G401 (cell line): Measurements from ENCODE around the gene PLA1A. TPM values are rescaled to one million over a fixed set of nuclear protein-coding genes. Genes with fewer than 3 reads are reported as not detected.
"Not testable (repeated sequence)": the region's sequence is repeated elsewhere in the genome, so short reads cannot be mapped to it uniquely, and the experiment has no call there.

ENCODE experiments used
- DNase-seq: peaks from one replicate; pipeline ENCODE4 v3.0.0-alpha.2; 2015; ENCODE audit warnings: low spot score
- in situ Hi-C: cut with HindIII; loops from 2 replicates; pipeline ENCODE4 v1.10.0; 2016; ENCODE audit warnings: low sequenced_read_pairs, mixed read lengths
- total RNA-seq: library from RNA; depleted of rRNA; stranded (reverse); fragments of >200 nt; shearing (Covaris generic); gene quantifications from 2 replicates; pipeline ENCODE4 v1.2.3, GENCODE V29; 2014; rRNA removed

The PLA1A gene, protein sequence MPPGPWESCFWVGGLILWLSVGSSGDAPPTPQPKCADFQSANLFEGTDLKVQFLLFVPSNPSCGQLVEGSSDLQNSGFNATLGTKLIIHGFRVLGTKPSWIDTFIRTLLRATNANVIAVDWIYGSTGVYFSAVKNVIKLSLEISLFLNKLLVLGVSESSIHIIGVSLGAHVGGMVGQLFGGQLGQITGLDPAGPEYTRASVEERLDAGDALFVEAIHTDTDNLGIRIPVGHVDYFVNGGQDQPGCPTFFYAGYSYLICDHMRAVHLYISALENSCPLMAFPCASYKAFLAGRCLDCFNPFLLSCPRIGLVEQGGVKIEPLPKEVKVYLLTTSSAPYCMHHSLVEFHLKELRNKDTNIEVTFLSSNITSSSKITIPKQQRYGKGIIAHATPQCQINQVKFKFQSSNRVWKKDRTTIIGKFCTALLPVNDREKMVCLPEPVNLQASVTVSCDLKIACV
- total RNA-seq, result not detected in 2 replicates

DNA sequence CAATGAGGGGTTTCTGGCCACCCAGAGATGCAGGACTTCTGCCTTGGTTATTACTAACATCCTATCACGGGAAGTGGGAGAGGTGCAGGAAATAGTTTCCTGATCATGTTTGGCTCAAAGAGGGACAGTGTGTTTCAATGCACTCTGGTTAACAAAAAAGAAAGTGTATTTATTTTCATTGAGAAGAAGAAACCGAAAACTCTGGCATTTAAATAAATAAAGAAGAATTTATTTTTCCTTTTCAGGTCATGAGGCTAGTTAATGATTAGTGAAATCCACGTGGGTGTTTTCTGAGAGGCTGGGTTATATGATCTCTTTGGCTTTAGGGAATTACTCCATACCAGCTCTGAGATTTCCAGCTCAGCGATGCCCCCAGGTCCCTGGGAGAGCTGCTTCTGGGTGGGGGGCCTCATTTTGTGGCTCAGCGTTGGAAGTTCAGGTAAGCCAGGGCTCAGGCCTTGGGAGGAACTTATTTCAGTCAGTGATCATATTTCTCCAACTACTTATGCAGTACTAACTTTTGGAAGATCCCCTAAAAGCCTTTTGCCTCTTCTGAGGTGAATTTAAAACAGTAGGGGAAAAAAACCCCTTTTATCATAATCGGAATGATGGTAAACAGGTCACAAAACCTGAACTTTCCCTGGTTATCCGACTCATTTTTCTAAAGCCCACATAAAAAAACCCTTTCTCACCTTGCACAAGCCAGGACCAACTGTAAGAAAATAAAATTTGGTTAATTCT is at the start of gene PLA1A:
Gene PLA1A (plus strand): TSS at position 338 of the 741 bp plus-strand sequence. CDS start 29 bp downstream, at position 367.
- in situ Hi-C loops, result no loop called here

DNA sequence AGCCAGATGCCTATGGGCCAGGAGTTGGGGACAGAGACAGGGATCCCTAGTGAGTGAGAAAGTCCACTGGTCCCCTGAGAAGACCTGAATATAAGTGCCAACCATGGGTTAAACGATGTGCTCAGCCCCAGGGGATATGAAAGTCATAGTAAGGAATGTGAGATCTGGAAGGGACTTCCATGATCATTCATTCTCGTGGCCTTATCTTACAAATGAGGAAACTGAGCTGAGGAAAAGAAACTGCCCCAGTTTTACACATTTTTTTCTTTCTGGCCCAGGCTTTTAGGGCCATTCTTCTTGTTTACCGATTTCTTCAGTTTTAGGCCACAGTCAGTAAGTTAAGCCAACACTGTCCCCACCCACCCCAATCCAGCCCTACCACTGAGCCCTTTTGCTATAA is 49.3 kb upstream of the PLA1A start:
- in situ Hi-C loops, result no loop called here
- no peak for DNase-seq

More for the DNA sequence above, at the start of gene PLA1A:
- DNase-seq, result no peak

DNA sequence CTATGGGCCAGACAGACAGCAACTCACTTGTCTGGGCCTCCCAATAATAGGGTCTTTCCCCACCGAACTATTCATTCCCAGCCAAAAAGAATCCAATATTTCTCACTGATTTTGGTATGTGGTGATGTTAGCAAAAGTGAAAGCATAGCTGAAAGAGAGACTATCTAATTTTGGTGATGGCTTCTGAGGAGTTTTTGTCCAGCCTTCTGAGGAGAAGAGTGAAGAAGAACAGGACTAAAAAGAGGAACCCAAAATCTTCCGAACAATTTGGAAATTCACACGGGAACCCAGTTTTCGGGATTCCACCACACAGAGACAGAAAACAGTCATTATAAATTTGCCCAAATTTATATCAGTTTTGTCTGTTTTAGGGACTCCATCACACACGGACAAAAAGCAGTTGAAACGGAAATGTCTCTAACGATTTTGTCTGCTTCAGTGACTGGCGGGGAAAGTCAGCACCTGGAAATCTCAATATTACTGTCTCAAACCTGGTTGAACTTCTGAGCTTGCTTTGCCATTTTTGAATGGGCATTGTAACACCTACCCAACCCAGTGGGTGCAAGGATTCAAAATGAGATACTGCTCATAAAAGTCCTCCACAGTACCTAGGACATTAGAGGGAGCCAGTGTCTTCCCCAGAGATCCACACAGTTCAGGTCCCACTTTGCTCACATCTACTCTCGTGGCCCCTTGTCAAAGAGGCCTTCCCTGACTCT is 47.3 kb upstream of the PLA1A start:
- in situ Hi-C loops, result no loop called here
- DNase-seq, result no peak

DNA sequence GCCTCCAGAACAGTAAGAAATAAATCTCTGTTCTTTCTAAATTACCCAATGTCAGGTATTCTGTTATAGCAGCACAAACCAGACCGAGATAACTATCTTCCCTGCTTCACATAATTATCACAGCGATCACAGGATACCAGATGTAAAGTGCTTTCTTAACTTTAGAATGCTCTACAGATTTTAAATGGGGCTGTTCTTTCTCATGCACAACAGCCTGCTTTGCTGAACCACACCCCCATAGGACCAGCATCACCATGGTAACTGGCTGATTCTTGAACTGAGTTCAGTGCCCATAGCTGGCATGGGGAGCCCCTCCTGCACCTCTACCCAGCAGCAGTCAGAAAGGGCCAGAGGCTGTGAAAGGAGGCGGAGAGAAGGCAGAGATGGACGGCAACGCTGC is 46.1 kb upstream of the PLA1A start:
- in situ Hi-C loops, result no loop called here
- DNase-seq, result no peak

DNA sequence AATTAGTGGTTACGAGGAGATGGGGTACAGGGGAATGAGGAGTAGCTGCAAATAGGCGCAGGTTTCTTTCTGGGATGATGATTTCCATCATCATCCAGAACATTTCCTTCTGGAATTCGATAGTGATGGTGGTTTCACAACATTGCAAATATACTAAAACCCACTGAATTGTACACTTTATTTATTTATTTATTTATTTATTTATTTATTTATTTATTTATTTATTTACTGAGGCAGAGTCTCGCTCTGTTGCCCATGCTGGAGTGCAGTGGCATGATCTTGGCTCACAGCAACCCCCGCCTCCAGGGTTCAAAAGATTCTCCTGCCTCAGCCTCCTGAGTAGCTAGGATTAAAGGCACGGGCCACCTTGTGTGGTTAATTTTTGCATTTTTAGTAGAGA is 44.8 kb upstream of the PLA1A start:
- DNase-seq, in situ Hi-C loops: not testable (repeated sequence)

DNA sequence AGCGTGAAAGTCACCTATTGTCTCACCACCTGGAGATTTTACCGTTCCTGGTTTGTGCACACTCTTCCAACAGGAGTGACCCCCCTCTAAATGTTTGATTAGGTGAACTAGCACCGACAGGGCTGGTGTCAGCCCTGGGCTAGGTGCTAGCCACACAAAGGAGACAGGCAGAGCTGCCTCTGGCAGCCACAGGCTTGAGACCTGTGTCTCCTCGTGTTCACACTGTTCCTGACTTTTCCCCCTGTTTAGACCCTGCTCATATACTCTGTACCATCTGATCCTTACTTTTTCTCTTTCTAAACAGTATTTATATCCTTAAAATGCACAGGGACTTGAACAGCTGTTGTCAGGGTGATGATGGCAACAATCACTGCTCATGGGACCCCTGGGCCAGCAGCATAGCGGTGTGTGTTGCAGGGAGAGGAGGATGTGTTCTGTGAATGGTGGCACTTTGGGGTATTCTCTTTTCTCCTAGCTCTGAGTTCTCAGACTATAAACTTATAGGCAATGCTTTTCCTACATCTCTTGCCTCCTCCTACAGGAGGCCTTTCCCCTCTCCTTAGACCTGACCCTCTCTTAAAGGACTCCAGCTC is 43.8 kb upstream of the PLA1A start:
- in situ Hi-C loops, result no loop called here
- no peak for DNase-seq

DNA sequence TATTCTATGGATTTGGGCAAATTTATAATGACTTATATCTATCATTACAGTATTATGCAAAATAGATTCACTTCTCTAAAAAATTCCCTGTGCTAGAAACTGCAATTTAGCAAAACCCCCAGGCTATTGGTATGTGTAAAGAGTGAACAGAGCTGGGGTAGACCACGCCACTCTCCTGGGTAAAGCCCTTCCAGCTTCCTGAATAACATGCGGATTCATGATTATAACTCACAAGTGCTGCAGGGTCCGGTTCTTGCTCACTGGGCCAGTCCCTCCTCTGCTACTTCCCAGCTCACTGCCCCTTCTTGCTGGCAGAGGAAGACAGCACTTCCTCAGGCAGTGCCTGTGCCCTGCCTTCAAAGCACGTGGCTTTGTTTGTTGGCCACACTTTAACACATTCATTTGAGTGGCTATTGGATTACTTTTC is 42.4 kb upstream of the PLA1A start:
- in situ Hi-C loops, result no loop called here
- DNase-seq, result no peak

DNA sequence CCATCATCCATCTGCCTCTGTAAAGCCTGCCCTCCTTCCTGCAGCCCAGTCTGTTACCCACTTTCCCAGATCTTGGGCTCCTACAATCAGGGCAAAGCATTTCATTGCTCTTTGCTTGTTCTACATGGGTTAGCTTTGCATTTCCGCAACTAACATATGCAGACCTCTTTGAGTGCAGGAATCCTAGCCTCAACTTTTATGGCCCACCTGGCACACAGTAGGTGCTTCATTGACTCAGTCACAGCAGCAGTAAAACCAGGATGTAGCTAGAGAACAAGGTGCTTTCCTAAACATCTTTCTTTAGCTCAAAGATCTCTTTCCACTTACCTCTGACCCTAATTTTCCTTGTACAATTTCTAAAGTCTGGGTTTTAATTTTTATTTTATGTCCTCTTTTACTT is 41.8 kb upstream of the PLA1A start:
- no peak for DNase-seq
- in situ Hi-C loops, result no loop called here

DNA sequence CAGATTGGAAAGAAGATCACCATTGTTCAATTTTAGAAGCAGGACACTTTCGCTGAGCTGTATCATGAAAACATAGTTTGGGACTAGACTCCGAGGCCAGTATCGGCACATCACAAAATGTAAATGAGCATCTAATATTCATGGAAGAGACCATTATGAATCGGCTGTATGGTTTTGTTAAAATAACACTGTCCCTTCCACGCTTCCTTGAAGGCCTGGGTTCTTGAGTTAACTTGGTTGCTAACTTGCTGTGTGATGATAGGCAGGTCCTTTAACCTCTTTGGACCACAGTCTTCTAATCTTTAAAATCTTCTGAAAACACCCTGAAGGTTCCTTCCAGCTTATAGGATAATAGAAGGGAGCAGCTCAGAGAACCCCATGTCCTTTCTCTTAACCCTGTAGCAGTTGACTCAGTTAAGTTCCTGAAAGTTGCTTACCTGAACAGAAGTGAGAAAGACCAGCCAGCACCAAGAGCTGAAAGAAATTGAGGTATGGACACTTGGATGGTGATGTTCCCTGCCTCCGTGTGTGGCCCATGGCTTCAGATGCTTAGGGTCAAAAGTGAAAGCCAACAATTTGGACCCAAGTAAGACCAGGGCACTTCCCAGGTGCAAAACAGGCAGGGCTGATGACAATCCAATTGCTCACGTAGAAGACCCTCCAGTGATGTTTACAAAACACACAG is 40.4 kb upstream of the PLA1A start:
- DNase-seq, result no peak
- in situ Hi-C loops, result no loop called here

DNA sequence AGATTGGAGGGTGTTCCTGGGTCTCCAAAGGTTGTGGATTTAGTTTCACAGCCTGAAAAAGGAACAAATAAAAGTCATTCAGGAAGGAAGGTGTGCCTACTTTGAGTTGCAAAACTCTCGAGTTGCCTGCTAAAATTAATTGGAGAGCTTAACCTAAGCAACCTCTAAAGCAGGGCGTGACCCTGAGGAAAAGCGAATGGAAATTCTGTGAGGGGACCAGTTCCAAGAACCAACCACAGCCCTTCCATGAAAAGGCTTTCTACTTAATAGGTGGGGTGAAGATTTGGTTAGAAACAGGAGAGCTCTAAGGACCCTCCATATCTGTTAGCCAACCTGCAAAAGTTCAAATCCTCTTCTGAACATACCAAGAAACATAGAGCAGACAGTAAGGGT is 39.8 kb upstream of the PLA1A start:
- in situ Hi-C loops, result no loop called here
- DNase-seq, result no peak

DNA sequence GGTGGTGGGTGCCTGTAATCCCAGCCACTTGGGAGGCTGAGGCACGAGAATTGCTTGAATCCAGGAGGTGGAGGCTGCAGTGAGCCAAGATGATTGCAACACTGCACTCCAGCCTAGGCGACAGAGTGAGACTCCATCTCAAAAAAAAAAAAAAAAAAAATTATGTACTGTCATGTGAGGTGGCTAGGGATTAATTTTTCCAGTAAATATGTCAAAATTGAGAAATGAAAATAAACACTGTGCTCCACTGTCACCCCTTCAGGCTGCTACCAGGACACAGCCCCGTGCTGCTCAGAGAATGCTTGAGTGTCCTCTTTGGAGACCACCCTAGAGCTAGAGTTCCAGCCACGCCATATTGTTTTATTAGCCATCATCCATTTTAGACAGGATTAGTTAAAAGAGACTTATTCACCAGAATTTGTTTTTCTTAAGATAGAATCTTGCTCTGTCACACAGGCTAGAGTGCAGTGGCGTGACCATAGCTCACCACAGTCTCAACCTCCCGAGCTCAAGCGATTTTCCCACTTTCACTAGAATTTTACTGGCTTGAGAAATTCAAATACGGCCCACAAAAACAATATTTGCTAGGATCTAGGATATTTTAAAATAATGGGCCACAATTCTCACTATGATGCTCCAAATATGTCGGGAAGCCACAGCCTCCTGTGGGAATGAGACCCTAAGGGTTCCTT is 38.9 kb upstream of the PLA1A start:
- in situ Hi-C loops, result no loop called here
- no peak for DNase-seq

DNA sequence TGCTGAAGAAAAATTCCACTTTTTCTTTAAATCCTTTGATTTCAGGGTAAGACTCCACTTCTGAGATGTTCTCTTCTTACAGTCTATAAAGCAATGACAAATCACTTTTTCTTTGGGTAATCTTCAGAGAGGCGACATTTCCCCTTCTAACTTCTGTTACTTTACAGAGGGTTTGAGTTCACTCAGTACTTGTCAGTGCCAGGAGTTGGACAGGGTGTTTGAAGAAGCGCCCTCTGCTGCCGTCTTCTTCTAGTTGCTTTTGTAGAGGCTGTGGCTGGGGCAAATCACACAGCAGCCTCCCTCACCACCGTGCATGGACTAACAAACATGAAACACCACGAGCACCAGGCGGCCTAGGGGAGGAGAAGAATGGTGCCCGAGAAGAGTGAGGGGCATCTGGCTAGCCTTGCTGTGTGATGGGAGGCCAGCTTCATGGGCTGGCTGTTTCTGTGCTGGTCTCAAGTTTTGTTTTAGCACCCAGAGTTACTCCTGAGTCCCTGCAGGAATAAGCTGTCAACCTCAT is 38.2 kb upstream of the PLA1A start, which contains the start of gene CD80:
Gene CD80 (minus strand): TSS at position 174 of the 523 bp plus-strand sequence. CDS start 1,886 bp downstream, outside the sequence.
- peak; percentile 21 for DNase-seq
- in situ Hi-C loops, result no loop called here

DNA sequence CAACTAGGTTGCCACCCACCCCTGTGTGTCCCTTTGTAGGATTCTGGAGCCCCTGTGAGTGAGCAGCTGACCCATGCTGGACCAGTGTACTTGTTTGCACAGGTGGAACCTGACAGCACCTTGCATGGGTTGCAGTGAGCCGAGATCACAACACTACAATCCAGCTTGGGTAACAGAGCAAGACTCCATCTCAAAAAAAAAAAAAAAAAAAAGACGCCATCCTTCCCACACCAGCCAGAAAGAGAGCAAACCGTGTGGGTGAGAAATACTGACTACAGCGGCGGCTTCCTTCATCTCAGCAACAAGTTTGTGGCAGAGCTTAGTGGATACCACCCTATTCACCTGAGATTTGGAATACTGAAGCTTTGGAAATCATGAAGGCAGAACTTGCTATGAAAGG is 37.5 kb upstream of the PLA1A start:
- in situ Hi-C loops, result no loop called here
- DNase-seq, result no peak

DNA sequence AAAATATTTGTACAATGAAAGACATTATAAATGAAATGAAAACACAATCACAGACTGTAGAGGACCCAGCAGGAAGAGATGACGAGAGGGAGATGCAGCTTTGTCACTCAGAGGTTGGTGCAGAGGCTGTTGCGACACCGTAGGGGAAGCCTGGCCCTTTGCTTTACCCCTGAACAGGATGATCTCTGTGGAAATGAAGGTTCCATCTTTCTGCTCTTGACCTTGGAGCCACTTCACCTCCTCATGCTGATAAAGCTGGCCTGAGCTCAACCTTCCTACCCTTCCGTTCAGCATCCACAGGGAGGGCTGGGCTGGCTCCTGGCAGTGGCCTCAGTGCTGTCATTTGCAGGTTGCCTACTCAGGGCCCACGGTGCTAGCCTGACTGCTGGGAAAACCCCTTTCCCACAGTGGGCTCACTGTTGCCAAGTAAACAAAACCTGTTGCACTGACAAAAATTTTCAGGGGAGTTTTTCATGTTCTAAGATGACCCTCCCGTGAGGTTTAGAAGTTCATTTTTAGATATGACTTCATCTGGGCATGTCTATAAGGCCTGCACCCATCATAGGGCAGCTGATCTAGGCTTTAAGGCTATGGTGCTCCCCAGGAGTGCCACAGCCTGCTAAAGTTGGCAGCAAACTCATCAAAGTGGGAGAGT is 35.3 kb upstream of the PLA1A start:
- DNase-seq, result no peak
- in situ Hi-C loops, result no loop called here

DNA sequence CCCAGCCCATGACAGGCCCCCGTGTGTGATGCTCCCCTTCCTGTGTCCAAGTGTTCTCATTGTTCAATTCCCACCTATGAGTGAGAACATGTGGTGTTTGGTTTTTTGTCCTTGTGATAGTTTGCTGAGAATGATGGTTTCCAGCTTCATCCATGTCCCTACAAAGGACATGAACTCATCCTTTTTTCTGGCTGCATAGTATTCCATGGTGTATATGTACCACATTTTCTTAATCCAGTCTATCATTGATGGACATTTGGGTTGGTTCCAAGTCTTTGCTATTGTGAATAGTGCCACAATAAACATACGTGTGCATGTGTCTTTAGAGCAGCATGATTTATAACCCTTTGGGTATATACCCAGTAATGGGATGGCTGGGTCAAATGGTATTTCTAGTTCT is 34.4 kb upstream of the PLA1A start:
- in situ Hi-C loops, DNase-seq: not testable (repeated sequence)

DNA sequence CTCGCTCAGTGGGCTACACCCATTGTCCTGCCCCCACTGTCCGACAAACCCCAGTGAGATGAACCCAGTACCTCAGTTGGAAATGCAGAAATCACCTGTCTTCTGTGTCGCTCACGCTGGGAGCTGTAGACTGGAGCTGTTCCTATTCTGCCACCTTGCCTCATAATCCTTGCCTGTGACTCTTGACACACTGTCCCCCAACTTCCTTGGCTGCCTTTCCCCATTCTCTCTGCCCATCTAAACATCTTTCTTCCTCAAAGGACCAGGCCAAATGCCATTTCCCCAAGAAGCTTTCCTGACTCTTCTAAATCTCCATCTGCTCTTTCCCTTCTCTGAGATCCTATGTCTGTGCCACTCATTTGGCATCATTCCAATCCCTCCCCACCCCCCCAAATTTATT is 28.5 kb upstream of the PLA1A start:
- no peak for DNase-seq
- in situ Hi-C loops, result no loop called here

DNA sequence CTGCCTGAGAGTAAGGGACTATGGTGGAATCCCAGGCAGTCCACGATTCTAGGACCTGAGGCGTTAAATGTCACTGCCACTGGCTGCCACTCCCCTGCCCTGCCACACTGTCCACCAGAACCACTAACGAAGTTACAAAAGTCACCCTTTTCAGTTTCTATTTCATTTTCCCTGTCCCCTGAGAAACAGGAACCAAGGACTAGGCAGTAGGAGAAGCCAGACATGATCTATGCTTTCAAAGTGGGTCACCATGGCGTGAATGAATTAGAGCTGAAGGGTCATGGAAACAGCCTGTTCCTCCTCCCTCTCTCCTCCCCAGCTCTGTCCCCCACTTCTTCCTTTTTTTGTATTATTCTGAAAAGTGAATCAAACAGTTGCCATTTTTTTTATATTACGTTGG is 27.5 kb upstream of the PLA1A start:
- DNase-seq, result no peak
- in situ Hi-C loops, result no loop called here

DNA sequence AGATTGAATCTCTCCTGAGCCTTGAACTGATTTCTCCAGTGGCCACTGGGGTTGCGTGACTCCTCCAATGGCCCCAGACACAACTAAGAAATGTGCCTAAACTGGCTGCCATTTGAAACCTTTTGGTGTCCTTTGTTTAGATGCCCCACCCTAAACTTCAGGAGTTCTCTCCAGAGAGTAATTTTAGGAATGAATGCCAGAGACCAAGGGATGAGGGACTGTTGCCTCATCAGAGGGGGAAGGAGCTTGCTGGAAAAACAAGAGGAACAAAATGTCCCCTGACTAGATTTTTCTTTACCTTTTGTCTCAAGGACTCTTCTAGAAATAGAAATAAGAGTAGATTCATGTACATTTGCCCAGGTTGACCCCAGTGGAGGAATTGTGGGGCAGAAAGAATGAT is 26.5 kb upstream of the PLA1A start:
- in situ Hi-C loops, result no loop called here
- no peak for DNase-seq
